Measurements from ENCODE around the gene TRAPPC14.

GRCh38 chr7:100169147-100169850 lies 10.8 kb upstream of the TRAPPC14 start:
- TF ChIP-seq CTCF (conservative IDR thresholded peaks at IDR 0.05) (no peak), EZH2 (IDR thresholded peaks at IDR 0.05; ENCODE audit: low read depth) (no peak)
